GM21619 (cell line): ENCODE data around the gene EIF5A.
A peak's percentile ranks its signal among the peaks of the same experiment; 100 is the strongest.

ENCODE experiments used
- ATAC-seq: cut with Tn5 transposase; IDR thresholded peaks from one replicate; pipeline ENCODE4 v1.9.1; 2021; ENCODE audit not compliant: unreplicated experiment

Gene EIF5A

DNA sequence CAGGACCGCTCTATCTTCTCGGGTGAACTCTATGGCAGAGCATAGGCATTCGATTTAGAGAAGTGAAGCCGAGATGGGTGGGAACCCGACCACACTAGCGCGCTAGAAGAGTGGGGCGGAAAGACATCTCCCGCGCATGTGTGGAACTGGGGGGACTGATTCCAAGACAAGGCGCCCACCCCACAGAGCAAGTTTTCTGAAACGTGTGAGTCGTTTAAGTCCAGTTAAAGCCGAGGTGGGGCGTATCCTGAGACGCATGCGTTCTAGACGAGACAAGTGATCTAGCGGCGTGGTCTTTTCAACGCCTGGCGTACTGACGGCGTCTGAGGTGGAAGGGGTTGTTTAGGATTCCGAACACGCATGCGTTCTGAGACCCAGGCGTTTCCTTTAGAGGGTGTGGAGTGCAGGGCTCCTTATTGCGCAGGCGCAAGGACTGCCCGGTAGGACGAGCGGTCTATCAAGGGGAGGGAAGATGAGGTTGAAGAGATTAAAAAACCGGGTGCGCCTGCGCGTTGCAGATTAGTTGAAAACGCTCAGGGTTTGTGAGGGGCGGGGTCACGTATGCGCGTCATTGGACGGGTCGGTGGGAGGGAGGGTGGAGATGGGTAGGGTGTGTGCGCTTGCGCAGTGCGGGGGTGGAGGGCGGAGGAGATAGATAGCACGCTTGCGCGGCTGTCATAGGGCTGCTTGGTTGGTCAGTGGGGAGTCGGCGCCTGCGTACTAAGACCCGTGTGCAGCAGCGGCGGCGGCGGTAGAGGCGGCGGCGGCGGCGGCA, at the start of gene EIF5A:
EIF5A (plus strand) TSS at position 718 of the 775 bp plus-strand sequence. CDS start 2,008 bp downstream, outside the sequence.
- ATAC-seq, result peak; percentile 54

DNA sequence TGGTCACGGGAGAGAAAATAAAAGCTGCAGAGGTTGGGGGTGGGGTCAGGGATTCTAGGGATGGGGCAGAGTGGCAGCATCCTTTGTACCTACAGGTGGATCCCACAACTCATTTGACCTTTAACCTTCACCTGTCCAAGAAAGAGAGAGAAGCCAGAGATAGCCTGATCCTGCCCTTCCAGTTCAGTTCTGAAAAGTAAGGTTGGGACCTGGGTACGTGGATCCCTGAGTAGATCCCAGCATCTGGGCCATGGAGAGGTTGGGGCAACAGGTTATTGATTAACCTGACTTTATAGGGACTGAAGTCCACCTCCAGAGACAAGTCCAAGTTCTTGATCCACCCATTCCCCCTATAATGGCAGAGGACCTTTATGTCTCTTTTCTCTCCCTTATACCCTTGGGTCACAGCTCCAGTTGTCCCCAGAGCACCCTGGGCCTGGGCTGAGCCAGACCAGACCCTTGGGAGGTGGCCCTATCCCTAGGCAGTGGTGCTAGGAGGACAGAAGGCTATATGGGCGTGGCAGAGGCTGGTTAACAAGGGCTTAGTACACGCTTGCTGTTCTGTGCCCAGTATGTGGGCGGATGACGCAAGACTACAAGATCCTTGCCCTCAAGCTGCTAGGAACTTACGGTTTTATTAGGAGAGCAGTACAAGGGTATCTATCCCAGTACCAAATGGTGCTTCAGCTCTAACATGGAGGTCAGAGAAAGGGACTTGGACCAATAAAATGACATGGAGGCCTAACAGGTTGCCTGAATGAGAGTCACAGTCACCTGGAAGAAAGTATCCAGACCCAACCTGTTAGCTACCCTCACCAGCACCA, 48.5 kb upstream of the EIF5A start:
- ATAC-seq, result no peak

DNA sequence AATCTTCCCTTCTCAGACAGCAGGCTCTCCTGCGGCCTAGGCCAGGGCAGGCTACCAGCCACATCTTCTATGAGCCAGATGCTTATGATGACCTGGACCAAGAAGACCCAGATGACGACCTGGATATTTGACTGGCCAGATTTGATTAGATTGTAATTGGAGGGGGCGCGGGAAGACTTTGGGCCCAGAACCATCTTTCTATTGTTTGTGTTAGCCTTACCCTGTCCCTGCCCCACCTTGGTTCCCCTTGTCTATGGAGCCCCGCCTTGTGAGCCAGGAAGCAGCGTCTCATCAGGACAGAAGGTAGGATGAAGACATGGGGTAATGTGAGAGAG, 47.9 kb upstream of the EIF5A start:
- no peak for ATAC-seq

DNA sequence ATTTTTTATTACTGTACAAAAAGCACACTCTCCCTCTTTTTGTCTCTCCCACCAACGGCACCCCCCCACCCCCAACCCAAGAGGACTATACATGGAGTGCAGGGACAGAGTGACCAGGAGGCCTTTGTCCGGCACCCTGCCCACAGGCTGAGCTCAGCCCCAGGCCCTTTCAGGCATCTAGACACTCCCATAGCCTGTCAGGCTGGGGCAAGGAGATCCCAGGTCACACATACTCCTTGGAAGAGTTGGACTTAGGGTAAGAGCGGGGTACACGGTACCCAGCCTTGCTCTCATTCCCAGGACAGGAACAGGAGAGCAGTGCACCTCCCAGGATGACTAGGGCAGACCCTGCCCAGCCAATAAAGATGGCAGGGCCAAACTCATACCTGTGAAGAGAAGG, 47.3 kb upstream of the EIF5A start:
- no peak for ATAC-seq

DNA sequence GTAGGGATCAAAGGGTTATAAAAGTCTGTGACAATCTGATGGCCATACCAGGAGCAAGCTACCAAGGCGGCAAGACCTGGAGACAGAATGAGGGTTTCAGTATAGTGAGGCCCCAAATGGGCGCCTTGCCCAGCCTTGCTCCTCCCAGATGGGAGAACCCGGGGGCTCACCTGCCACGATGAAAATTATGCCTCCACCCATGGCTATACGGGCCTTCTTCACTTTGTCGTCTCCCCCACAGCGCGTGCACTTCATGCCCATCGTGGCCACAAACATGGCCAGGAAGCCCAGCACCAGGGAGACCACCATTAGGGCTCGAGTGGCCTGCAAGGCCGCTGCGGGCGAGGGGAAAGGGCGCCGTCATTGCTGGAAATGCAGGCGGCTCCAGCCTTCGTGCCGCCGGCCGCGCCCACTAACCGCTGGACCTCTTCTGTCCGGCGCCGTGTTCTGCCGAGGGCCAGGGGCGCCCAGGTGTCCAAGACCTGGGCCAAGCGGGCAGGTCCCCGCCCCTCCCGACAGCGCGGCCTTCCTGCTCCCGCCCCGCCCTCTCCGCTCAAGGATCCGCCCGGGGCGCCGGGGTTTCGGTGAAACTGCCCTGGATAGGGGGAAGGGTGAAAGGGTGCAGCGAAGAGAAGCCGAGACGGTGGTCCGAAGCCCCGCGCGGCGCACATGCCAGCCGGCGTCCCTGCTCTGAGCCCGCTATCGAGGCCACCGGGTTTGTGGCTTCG, 46.6 kb upstream of the EIF5A start:
- no peak for ATAC-seq

DNA sequence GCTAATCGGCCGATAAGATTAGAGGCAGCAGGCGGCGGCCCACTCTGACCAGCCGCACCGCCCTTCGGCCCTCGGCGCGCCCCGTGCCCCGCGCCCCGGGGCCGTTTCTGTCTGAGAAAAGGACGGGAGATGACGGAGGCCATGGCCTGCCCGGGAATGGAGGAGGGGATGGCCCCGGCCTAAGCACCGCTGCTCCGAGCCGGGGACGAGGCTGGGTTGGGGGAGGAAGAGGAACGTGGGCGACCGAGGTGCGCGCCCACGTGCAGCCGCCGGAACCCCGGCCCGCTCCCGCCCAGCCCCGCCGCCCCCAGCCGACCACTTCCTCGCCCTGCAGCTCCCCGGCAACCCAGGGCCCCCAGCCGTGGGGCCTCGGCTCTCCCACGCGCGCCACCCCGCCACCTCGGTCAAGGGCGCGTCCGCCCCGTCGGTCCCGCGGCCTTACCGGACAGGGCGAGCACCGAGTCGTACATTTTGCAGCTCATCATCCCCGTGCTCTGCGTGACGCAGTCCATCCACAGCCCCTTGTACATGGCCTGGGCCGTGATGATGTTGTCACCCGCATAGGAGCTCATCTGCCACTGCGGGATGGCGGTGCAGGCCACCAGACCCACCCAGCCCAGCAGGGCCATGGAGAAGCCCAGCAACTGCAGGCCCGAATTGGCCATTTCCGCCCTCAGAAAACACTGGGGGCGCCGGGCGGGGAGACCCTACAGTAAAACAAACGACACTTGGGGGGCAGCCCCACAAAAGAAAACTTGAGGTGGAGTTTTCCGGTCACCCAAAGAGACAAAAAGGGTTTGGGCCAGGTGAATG, 45.8 kb upstream of the EIF5A start:
- ATAC-seq, result no peak

DNA sequence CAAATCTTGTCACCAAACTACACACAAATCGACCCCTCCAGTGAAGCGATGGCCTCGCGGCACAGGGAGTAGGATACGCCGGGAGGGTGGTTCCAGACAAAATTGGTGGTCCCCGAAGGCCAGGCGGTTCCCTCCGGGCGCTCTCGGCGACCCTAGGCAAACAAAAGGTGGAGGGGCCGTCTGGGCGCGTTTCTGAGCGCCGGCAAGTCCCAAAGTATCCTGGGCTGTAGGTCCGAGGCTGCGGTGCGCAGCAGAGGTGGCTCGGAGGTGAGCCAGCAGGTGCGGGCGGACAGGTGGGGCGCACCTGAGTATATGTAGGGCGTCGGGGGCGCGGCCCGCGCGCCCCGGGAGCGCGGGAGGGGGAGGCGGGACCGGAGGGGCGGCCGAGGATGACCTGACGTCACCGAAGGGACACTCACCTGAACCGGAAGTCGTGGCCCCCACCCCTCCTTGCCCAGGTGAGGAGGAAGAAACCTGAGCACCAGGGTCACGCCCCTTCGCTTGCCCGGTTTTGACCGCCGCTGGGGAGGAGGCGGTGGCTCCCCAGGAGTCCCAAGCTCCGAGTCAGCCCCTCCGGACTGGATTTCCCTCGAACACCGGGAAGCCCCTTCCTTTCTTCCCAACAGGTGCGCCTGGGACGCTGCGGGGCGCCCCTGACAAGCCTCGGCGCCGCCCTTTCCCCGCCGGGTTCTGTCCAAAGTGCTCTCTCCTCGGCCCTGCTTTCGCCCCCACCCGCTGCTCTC, 45.1 kb upstream of the EIF5A start, which contains the start of gene CLDN7:
CLDN7 (minus strand) TSS at position 287 of the 743 bp plus-strand sequence. CDS start 435 bp downstream, outside the sequence.
- no peak for ATAC-seq

DNA sequence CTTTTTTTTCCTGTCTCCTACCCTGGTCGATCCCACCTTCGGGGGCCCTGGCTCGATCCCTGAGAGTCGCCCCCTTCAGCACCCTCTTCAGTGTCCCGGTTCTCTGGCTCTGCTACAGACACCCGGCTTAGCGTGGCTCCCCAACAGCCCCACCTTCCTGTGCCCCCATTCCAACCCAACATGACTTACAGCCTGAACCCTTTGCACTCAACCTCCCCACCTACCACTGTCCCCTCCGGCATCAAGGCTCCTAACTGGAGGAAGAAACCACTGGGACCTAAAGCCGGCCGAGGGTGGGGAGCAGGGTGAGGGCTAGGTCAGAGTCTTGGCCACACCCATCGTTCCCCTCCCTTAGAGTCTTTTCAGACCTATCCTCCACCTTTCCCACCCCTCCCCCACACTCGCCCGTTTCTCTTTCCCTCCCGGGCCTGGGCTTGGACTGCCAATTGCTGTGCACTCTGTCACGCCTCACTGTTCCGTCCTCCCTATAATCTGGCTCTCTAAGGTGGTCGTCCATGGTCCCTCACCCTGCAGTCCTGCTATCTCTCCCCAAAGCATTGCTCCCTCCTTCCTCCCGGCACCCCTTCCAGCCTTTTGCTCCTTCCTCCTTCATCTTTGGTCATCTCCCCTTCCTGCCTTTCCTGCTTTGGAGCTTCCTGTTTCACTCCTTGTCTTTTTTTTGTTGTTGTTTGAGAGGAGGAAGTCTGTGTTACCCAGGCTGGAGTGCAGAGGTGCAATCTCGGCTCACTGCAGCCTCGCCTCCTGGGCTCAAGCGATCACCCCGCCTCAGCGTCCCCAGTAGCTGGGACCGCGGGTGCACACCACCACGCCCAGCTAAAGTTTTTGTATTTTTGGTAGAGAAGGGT, 44.3 kb upstream of the EIF5A start:
- ATAC-seq, result no peak

DNA sequence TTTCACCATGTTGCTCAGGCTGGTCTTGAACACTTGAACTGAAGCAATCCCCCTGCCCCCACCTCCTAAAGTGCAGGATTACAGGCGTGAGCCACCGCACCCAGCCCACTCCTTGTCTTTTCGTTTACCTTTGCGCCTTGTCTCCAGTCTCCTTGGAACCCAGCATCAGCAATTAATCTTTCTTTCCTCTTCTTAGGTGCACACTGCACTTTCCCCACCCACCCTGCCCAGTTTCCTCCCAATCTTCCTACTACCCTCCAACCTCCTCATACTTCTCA, 43.7 kb upstream of the EIF5A start:
- ATAC-seq, result no peak

DNA sequence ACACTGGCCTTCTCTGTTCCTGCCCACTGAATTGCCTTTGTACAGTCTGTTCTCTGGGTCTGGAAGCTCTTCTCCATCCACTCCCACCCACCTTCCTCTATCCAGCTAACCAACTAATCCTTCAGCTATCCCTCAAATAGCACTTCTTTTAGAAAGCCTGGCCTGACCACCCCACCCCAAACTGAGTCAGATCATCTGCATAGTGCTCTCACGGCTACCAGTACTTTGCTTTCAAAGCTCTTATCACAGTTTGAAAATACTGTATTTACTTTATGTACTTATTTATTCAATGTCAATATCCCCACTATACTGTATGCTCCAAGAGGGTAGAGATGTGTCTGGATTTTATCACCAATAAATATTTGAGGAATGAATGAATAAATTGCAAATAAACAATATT, 40.6 kb upstream of the EIF5A start:
- no peak for ATAC-seq

DNA sequence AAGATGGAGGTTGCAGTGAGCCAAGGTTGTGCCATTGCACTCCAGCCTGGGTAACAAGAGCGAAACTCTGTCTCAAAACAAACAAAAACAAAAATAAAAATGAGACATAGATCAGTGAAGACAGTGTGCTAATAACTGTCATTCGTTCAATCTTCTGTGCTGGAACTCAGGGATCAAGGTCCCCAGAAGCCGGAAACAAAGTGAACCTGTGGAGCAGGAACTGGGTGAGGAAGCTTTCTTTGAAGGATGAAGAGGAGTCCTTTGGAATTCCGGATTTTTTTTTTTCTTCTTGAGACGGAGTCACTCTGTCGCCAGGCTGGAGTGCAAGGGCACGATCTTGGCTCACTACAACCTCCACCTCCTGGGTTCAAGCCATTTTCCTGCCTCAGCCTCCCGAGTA, 28.0 kb upstream of the EIF5A start:
- ATAC-seq, result no peak

DNA sequence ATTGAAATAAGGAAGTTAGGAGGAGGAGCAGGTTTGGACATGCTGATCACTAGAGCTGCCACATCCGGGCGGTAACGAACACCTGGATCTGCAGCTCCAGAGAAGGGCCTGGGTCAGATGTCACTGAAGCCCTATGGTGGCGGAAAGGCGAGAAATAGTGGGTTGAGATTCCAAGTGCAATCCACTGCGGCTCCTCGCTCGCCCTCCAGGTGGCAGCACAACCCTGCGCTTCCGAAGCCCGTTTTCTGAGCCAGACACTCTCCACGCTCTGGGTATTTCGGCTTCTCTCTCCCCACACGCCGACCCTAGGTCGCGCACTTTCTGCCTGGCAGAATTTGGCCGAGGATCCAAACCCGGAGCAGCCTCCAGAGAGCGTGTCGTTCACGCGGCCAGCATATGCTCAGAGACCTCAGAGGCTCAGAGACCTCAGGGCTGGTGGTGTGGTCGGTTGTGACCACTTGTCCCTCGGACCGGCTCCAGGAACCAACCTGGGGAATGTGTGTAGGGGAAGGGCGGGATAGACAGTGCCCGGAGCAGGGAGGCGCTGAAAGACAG, 26.8 kb upstream of the EIF5A start:
- peak; percentile 65 for ATAC-seq

DNA sequence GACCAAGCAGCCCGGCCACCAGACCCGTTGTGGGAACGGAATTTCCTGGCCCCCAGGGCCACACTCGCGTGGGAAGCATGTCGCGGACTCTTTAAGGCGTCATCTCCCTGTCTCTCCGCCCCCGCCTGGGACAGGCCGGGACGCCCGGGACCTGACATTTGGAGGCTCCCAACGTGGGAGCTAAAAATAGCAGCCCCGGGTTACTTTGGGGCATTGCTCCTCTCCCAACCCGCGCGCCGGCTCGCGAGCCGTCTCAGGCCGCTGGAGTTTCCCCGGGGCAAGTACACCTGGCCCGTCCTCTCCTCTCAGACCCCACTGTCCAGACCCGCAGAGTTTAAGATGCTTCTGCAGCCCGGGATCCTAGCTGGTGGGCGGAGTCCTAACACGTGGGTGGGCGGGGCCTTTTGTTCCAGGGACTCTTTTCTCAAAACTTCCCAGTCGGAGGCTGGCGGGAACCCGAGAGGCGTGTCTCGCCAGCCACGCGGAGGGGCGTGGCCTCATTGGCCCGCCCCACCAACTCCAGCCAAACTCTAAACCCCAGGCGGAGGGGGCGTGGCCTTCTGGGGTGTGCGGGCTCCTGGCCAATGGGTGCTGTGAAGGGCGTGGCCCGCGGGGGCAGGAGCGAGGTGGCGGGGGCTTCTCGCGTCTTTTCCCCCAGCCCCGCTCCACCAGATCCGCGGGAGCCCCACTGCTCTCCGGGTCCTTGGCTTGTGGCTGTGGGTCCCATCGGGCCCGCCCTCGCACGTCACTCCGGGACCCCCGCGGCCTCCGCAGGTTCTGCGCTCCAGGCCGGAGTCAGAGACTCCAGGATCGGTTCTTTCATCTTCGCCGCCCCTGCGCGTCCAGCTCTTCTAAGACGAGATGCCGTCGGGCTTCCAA, 26.1 kb upstream of the EIF5A start, which contains the start of gene SLC2A4:
SLC2A4 (plus strand) TSS at position 645 of the 879 bp plus-strand sequence; CDS start at position 862, 217 bp downstream.
- ATAC-seq, result no peak

DNA sequence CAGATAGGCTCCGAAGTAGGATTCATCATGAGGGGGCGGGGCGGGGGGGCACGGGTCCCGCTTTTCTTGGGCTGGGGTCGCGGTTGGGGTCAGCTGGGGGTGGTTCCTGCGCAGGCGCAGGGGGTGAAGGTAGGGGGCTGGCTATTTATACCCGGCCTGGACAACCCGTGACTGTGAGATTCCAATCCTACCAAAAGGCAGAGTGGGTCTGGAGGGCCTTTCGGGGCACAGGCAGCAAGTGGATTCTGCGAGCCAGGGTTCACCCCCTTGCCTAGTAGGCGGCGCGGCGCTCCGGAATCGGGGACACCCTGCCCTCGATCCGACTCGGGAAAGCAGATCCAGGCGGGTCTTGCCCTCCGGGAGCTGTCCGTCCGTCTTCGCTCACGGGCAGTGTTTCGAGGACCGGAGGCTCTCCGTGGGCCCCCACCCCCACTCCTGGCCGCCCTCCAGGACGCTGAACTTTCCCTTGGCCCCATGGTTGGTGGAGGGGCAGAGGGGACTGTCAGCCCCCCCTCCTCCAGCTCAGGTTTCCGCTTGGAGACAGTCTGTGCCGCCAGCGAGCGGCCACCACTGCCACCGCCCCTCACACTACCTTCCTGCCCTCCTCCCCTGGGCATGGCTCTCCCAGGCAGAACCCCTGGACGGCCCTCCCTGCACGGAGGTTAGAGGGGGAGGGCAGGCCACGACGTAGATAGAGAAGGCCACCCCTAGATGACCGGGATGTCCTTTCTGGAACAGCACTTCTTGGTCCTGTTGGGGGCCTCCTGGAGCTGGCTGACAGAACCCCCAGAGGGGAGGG, 25.3 kb upstream of the EIF5A start:
- ATAC-seq, result no peak

DNA sequence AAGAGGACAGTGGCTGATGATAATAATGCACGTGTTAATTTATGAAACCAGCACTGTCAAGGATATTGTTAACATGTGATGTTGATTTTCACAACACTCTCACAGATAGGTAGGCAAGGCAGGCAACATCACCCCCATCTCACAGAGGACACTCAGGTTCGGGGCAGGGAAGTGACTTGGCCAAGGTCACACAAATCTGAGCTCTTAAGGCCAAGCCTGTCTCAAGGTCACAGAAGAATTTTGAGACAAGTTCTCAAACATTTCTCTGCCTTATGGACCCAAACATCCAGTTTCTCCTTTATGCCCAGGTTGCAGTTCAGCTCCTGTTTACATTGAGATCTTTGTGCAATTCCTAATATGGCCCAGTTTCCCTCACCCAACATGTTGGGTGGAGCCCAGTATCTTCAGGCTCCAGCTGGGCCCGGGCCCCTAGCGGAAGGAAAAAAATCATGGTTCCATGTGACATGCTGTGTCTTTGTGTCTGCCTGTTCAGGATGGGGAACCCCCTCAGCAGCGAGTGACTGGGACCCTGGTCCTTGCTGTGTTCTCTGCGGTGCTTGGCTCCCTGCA, 24.6 kb upstream of the EIF5A start:
- ATAC-seq, result no peak

DNA sequence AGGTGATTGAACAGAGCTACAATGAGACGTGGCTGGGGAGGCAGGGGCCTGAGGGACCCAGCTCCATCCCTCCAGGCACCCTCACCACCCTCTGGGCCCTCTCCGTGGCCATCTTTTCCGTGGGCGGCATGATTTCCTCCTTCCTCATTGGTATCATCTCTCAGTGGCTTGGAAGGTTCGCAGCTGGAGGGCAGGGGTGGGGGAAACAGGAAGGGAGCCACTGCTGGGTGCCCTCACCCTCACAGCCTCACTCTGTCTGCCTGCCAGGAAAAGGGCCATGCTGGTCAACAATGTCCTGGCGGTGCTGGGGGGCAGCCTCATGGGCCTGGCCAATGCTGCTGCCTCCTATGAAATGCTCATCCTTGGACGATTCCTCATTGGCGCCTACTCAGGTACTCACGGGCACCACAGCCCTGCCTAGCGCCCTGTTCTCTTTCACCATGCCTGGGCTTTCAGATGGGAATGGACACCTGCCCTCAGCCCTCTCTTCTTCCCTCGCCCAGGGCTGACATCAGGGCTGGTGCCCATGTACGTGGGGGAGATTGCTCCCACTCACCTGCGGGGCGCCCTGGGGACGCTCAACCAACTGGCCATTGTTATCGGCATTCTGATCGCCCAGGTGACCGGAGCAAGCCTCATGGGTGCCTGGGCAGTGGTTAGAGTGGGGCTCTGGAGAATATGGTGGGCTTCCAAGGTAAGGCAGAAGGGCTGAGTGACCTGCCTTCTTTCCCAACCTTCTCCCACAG, 23.8 kb upstream of the EIF5A start:
- ATAC-seq, result no peak
